GM12878 (cell line): Measurements from ENCODE around the gene NFE2L3. TPM values are rescaled to one million over a fixed set of nuclear protein-coding genes. Genes with fewer than 3 reads are reported as not detected.

Source experiments
- ATAC-seq: fragments of 200-7000 bp; cut with Tn5 transposase; 3 replicates; pipeline ENCODE4 v1.9.1; 2020; ENCODE audit warnings: mild to moderate bottlenecking, moderate library complexity
- BruUV-seq: library from RNA; stranded (reverse); fragments of 400-500 nt; replicated peaks from 2 replicates; lab custom pipeline; 2021; lab: Mats Ljungman, UMichigan
- CTCF ChIA-PET: fragments of 300-600 bp; sonication (Branson Sonifier 250); formaldehyde crosslinking; extraction: SDS; loops from one replicate; lab custom pipeline; 2021; ENCODE audit warnings: inconsistent platforms; lab: Yijun Ruan, JAX
- POLR2A ChIA-PET: fragments of 350-600 bp; formaldehyde crosslinking; extraction: SDS; loops from one replicate; lab custom pipeline; 2021; ENCODE audit warnings: inconsistent platforms; lab: Charles Lee
- RAD21 ChIA-PET: fragments of 300-600 bp; sonication (Branson Sonifier 250); formaldehyde crosslinking; loops from one replicate; lab custom pipeline; 2023; ENCODE audit warnings: antibody characterized with exemption; ENCODE audit not compliant: unreplicated experiment; lab: Charles Lee
- SMC1A ChIA-PET: fragments of 300-600 bp; sonication (Branson Sonifier 250); formaldehyde crosslinking; loops from one replicate; lab custom pipeline; 2023; ENCODE audit not compliant: unreplicated experiment, uncharacterized antibody; lab: Charles Lee
- DNase-seq: peaks from one replicate; pipeline ENCODE4 v3.0.0-alpha.2; 2011; ENCODE audit warnings: low read depth, low spot score
- FAIRE-seq: peaks from 3 replicates; lab custom pipeline; 2011; peaks lifted over from hg19 to GRCh38; lab: Jason Lieb, UNC
- H2AFZ ChIP-seq: 2 replicates; pipeline ENCODE4 v1.6.0; 2011; ENCODE audit warnings: low read depth, low read length, control low read depth; ENCODE audit not compliant: control insufficient read depth
- H3K27ac ChIP-seq: 2 replicates; pipeline ENCODE4 v1.5.1; 2011; ENCODE audit warnings: control low read depth; ENCODE audit not compliant: control insufficient read depth, insufficient read depth
- H3K27me3 ChIP-seq, 2 experiments: replicated peaks in 1 of 2; 2 replicates each; pipeline versions ENCODE4 v1.6.0 to v1.6.1; 2011; ENCODE audit warnings: low read length in 1 of 2; ENCODE audit not compliant: control insufficient read depth in 2 of 2, insufficient read depth in 2 of 2
- H3K36me3 ChIP-seq, 2 experiments: 2 replicates each; pipeline ENCODE4 v1.5.1; 2011; ENCODE audit warnings: low read length in 1 of 2; ENCODE audit not compliant: control insufficient read depth in 2 of 2, insufficient read depth in 2 of 2
- H3K4me1 ChIP-seq: 2 replicates; pipeline ENCODE4 v1.6.1; 2011; ENCODE audit warnings: mild to moderate bottlenecking, low read length, moderate library complexity, mixed read lengths; ENCODE audit not compliant: control insufficient read depth, insufficient read depth
- H3K4me2 ChIP-seq: 2 replicates; pipeline ENCODE4 v1.6.0; 2011; ENCODE audit warnings: control low read depth; ENCODE audit not compliant: control insufficient read depth, insufficient read depth
- H3K4me3 ChIP-seq: fragments of 200-600 bp; sonication (generic); 2 replicates; pipeline ENCODE4 v1.5.1; 2016
- H3K79me2 ChIP-seq: 2 replicates; pipeline ENCODE4 v1.6.0; 2011; ENCODE audit warnings: low read length; ENCODE audit not compliant: control insufficient read depth, insufficient read depth
- H3K9ac ChIP-seq: 2 replicates; pipeline ENCODE4 v1.8.0; 2011; ENCODE audit warnings: low read length, control low read depth, mixed read lengths; ENCODE audit not compliant: control insufficient read depth, insufficient read depth
- H3K9me3 ChIP-seq: replicated peaks from 3 replicates; pipeline ENCODE4 v1.5.1; 2011; ENCODE audit warnings: mild to moderate bottlenecking, low read length; ENCODE audit not compliant: control insufficient read depth, insufficient read depth
- H4K20me1 ChIP-seq: 2 replicates; pipeline ENCODE4 v1.6.0; 2011; ENCODE audit not compliant: control insufficient read depth, insufficient read depth
- ATF2 ChIP-seq: IDR thresholded peaks from 2 replicates; pipeline ENCODE4 v1.6.1; 2012; ENCODE audit warnings: low read length, inconsistent platforms
- EGR1 ChIP-seq, 2 experiments: IDR thresholded peaks; 1 replicate in 1 of 2; 2 replicates in 1 of 2; pipeline ENCODE4 v1.6.1; 2011 to 2012; ENCODE audit warnings: low read depth in 2 of 2, low read length in 2 of 2, borderline replicate concordance in 1 of 2, mild to moderate bottlenecking in 1 of 2, moderate library complexity in 1 of 2
- HCFC1 ChIP-seq: fragments of 150-350 bp; IDR thresholded peaks from 2 replicates; pipeline ENCODE4 v1.6.1; 2014; ENCODE audit warnings: low read length
- JUNB ChIP-seq: IDR thresholded peaks from 2 replicates; pipeline ENCODE4 v1.6.1; 2016; ENCODE audit warnings: antibody characterized with exemption, mild to moderate bottlenecking
- MLLT1 ChIP-seq: fragments of 450-650 bp; IDR thresholded peaks from 2 replicates; pipeline ENCODE4 v1.6.1; 2016; ENCODE audit warnings: mild to moderate bottlenecking
- PAX5 ChIP-seq: IDR thresholded peaks from 2 replicates; pipeline ENCODE4 v1.6.1; 2011; ENCODE audit warnings: low read depth, low read length, borderline replicate concordance
- RFX5 ChIP-seq: IDR thresholded peaks from 2 replicates; pipeline ENCODE4 v1.6.1; 2011; ENCODE audit warnings: low read depth, low read length, improper control_type of control experiment
- TAF1 ChIP-seq: IDR thresholded peaks from 2 replicates; pipeline ENCODE4 v1.6.1; 2011; ENCODE audit warnings: mild to moderate bottlenecking, low read depth, low read length, borderline replicate concordance
- TCF12 ChIP-seq: IDR thresholded peaks from 2 replicates; pipeline ENCODE4 v1.6.1; 2011; ENCODE audit warnings: low read depth, mild to moderate bottlenecking, low read length
- ZNF384 ChIP-seq: IDR thresholded peaks from 2 replicates; pipeline ENCODE4 v1.6.1; 2012; ENCODE audit warnings: low read depth, mild to moderate bottlenecking, low read length, improper control_type of control experiment, borderline replicate concordance
- ZNF687 ChIP-seq: fragments of 450-650 bp; IDR thresholded peaks from 2 replicates; pipeline ENCODE4 v1.6.1; 2017; ENCODE audit warnings: mild to moderate bottlenecking, moderate library complexity
- WGBS: methylation state at CpG from one replicate; pipeline ENCODE4 v1.1.6; 2016; ENCODE audit warnings: low lambda C conversion rate; ENCODE audit not compliant: insufficient replicate concordance, insufficient coverage; ENCODE audit errors: missing lambda C conversion rate; 5-methylcytosine and 5-hydroxymethylcytosine counted together
- in situ Hi-C: fragments of 300-500 bp; cut with MboI; formaldehyde crosslinking; loops from 9 replicates; pipeline ENCODE4 v1.14.3; 2018; ENCODE audit warnings: mixed read lengths
- intact Hi-C: fragments of 100-400 bp; cut with micrococcal nuclease; formaldehyde crosslinking; loops from one replicate; pipeline ENCODE4 v1.14.2; 2022; ENCODE audit not compliant: unreplicated experiment
- polyA plus RNA-seq, 11 experiments: library from polyadenylated mRNA; depleted of rRNA in 4 of 11; unstranded in 6 of 11; stranded (reverse) in 5 of 11; fragments of >200 nt; fragmentation: Nextera tagmentation in 4 of 11; fragmentation: Illumina TruSeq in 1 of 11; extraction: Ambion mirVana in 4 of 11; extraction: Trizol in 1 of 11; gene quantifications; 1 replicate in 1 of 11; 2 replicates in 10 of 11; pipeline versions ENCODE4 v1.2.1 to v1.2.3, GENCODE V29; 2011 to 2016; ENCODE audit warnings: inconsistent platforms in 2 of 11, missing spikeins in 2 of 11, low read depth in 1 of 11
- total RNA-seq, 4 experiments: library from RNA; depleted of rRNA in 3 of 4; stranded (reverse); fragments of >200 nt in 3 of 4; fragmentation: Illumina TruSeq in 1 of 4; extraction: Trizol in 1 of 4; gene quantifications; 2 replicates each; pipeline versions ENCODE4 v1.2.1 to v1.2.3, GENCODE V29; 2013 to 2021

Gene NFE2L3
- total and polyA plus RNA-seq, 10 of the 15 experiments (the other 5 are each of a cell fraction or from before 2014, with no cell fraction given), result 4.4 to 34.9 (median 13.0) TPM

GRCh38 chr7:26201247-26202018, 49.4 kb downstream of the NFE2L3 start, which contains the start of gene CBX3:
Gene CBX3 (plus strand): TSS chr7:26201745. CDS start chr7:26202999, 1,254 bp downstream.
- in situ Hi-C loops, result loop anchor here (5.0 kb wide), 1 partner anchor 91 kb away; the partner anchor contains the start of gene SNX10
- H3K36me3 ChIP-seq, result peaks cover 2 to 14% of the 10 kb centered on the region in 2 experiments
- H3K9me3 ChIP-seq, result no peaks in the 10 kb centered on the region; the same call in 2 of the 3 replicates
- FAIRE-seq (no peak), DNase-seq (peak; percentile 73), ATAC-seq (peak; percentile 60)
- under 1% methylated on average over 22 of the region's 86 CpGs for WGBS
- no TSS peak for BruUV-seq
- CTCF ChIA-PET, result interaction anchor here (1.0 to 13.1 kb wide), 6 partner anchors 9 to 331 kb away, joined by 3 to 203 read pairs (median 6); no protein-coding TSS in a partner anchor
- peak within 1 kb of the TSS; percentile 87 for H3K4me3 ChIP-seq
- peaks cover 90% of the 10 kb centered on the region for H3K79me2 ChIP-seq
- H3K4me1 ChIP-seq, result no peaks in the 10 kb centered on the region
- RAD21 ChIA-PET, result interaction anchor here (0.7 to 12.7 kb wide), 17 partner anchors 9 to 309 kb away, joined by 3 to 164 read pairs (median 5); partner anchors contain the start of genes NFE2L3 and SNX10
- H2AFZ ChIP-seq, result peak within 1 kb of the TSS; percentile 16
- intact Hi-C loops, result loop anchor here (2.0 to 10.0 kb wide), 6 partner anchors 49 to 463 kb away; partner anchors contain the start of gene NFE2L3
- SMC1A ChIA-PET, result interaction anchor here (1.0 to 11.0 kb wide), 8 partner anchors 43 to 234 kb away, joined by 3 to 198 read pairs (median 4); partner anchors contain the start of gene SNX10
- H3K27me3 ChIP-seq, result no peaks in the 10 kb centered on the region
- peak within 1 kb of the TSS; percentile 79; the same call in 1 of the 2 replicates for H3K4me2 ChIP-seq
- peak within 1 kb of the TSS; percentile 98 for H3K9ac ChIP-seq
- H4K20me1 ChIP-seq, result no peaks in the 10 kb centered on the region; the same call in 1 of the 2 replicates
- POLR2A ChIA-PET, result interaction anchor here (0.5 to 12.7 kb wide), 12 partner anchors 10 to 234 kb away, joined by 3 to 206 read pairs (median 4); partner anchors contain the start of gene NFE2L3
- peak within 1 kb of the TSS; percentile 96 for H3K27ac ChIP-seq
- peak; percentile 81 for TF ChIP-seq TAF1
- no peak for TF ChIP-seq ZNF384
- 0 out of 2 replicates have a peak, but pooled peaks have one; percentile 17 for TF ChIP-seq ZNF687
- peak; percentile 37 for TF ChIP-seq TCF12
- TF ChIP-seq ATF2, result no peak
- no peak for TF ChIP-seq RFX5
- TF ChIP-seq JUNB, result no peak
- TF ChIP-seq EGR1 (IDR thresholded peaks at IDR 0.05; ENCODE audit: borderline replicate concordance in 1 of 2, low read depth in 2 of 2, low read length in 2 of 2), result peak in 1 of 2 experiments; percentile 98; a peak in 2 of 3 replicates
- no peak; the same call in 1 of the 2 replicates for TF ChIP-seq HCFC1
- no peak for TF ChIP-seq MLLT1
- 0 out of 2 replicates have a peak, but pooled peaks have one; percentile 23 for TF ChIP-seq PAX5
